Anterior cingulate cortex (tissue), 58 donors: ENCODE results near the gene ZNF14.
"Not testable (repeated sequence)": the region's sequence is repeated elsewhere in the genome, so short reads cannot be mapped to it uniquely, and the experiment has no call there.

Experiments used
- DNase-seq, 58 donors: peaks; one replicate each; lab custom pipeline; 2025; lab: John Stamatoyannopoulos, UW

ZNF14 gene

DNA sequence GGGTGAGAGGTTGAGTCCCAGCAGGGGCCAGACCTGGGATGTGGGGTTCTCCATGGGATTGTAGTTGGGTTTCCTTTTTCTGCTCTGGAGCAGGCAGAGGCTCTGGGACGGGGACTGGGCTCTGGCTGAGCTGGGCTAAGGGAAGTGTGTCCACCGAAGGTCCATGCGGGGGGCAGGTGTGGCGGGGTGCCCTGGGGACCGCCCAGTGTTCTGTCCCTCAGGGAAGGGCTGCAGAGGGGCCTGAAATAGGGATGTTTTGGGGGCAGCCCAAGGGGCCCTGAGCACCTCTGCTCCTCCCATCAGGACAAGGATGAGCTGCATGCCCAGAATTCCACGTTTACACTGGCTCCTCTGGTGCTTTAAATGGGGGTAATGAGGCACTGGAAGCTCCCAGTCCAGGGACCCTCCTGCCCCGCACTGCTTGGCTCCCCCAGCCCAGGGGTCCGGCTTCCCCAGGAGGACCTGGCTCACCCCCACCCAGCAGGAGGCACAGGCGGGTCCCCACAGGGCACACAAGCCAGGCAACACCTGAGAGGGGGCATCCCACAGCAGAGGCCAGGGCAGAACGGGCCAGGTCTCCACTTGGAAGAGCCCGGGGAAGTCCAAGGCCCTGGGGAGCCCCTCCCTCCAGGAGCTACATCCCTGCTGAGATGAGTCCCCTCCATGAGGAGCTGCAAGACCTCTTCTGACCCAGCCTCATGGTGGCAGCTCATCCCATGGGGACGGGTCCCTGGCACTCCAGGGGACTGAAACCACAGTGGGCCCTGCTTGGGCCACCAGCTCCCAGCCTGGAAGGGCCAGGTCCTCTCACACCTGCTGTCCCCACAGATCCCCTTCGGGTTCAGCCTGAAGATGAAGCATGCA lies 14.7 kb upstream of the ZNF14 start:
- no peak for DNase-seq

DNA sequence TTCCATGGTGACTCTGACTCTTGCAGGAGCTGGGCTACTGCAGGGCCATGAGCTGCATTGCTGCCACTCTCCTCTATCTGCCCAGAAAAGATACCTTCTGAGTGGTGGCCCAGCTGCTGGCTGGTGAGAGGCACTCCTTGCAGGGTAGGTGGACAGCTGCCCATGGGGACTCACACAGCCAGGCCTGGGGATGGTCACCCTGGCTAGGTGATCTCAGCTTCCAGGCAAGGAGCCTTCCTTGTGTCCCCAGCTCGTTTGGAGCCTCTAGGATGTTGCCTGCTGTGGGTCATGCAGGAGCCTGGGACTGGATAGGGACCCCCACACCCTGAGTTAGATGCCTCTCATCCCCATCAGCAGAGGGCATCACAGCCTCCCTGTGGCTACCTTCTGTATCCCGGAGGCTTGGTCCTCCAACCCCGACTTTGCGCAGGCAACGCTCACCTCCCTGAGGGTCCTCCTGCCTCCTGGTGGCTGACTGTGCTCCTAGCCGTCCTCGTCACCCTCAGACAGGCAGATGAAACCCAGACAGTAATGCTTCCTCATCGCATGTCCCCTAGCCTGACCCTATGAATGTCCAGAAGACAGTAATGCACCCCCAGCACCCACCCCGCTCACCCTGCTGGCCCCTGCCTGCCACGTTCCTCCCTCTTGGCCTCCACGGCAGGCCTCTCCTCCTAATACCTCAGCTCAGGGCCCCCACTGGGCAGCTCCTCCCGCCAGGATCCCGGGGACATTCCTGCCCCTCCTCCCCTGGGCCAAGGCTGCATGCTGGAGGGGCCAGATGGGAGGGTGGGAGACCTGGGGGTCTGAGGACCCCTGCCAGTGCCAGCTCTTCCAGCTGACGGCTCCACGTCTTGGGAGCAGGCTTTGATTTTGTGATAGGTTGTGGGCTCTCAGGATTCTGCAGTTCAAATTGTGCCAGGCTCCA lies 13.6 kb upstream of the ZNF14 start:
- no peak for DNase-seq

DNA sequence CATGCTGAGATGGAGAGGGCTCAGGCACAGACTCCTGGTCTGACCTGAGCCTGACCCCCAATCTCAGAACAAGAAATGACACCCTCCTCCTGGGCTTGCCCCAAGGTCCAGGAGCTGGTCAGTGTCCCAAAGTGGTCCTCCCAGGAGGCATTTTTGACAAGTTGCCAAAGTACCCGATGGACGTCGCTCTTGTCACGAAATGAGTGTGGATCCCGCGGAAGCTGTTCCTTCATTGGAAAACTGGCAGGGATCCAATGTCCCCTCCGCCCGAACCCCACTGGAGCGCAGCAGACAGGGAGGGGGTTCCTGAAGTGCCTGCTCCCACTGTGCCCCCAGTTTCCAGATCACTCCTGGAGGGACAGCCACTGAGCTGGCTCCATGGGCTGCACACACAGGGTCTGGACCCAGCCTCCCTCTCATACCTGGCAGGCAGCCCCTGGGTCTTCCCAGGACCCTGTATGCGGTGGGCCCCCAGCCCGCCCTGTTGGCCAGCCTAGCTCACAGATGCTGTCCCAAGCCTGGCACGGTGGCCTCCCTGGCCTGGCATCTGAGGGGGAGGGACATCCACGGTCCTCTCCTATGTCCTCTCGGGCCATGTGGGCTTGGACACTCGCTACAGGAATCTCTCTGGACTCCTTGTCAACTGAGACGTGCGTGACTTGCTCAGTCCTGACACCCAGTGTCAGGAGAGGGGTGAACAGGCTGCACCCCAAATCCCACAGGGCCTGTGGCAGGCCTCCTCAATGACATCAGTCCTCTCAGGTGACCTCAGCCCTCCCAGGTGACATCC lies 12.8 kb upstream of the ZNF14 start:
- DNase-seq = no peak

DNA sequence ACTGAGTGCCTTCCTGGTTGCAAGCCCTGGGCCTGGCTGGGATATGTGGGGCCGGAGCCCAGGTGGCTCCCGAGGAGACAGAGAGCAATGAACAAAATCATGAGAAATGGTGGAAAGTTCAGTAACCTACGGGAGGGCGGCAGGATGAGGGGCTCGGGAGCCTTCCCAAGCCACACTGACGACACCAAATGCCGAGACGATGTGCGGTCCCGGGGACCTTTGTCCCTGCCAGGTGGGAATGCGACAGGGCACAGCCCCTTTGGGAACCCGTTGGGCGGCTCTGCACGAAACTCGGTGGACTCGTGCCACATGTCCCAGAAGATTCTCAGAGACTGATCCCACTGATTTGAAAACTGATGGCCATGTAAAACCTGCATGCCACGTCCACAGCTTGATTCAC lies 11.7 kb upstream of the ZNF14 start:
- no peak for DNase-seq

DNA sequence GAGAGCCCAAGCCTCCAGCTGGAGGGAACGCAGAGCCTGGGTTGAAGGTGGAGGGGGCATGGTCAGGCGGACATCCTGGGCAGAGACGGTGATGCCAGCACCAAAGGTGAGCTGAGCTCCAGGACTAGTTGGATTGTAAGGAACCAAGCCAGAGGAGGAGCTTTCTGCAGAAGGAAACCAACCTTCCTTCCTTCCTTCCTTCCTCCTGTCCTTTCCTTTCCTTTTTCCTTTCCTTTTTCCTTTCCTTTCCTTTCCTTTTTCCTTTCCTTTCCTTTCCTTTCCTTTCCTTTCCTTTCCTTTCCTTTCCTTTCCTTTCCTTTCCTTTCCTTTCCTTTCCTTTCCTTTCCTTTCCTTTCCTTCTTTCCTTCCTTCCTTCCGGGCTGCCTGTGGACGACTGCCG lies 11.0 kb upstream of the ZNF14 start:
- not testable (repeated sequence) for DNase-seq

DNA sequence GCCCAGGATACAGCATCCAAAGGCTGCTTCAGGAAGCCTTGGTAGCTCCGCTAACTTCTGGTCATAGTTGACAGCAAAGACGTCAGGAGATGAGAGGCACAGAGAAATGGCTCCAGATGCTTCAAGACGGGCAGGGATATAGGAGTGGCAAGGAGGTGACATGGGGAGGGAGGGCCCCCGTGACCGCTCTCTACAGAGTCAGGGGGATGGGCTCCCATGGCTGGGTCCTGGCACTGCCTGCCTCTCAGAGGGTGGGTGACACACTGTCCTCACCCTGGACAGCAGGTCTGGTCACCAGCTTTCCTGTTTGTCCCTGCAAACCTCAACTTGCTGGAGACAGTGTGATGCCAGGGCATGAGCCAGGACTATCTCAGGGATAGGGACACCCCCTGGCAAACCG lies 10.3 kb upstream of the ZNF14 start:
- DNase-seq = no peak

DNA sequence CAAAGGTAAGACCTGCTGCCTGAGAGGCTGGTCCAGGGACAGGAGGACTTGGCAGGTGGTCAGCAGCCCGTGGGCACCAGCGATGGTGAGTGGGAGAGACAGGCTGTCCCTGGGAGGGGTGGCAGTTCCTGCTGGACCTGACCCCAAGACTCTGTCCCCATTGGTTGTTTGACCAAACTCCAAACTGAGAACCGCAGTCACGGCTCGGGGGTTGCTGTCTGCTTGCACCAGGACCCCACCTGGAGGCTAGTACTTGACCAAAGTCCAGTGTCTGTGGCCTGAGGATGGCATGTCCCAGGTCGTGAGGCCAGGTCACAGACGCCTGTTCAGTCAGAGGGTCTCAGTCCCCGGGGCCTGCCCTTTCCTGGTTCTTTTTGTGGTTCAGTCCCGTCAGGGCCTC lies 9.9 kb upstream of the ZNF14 start:
- no peak for DNase-seq

DNA sequence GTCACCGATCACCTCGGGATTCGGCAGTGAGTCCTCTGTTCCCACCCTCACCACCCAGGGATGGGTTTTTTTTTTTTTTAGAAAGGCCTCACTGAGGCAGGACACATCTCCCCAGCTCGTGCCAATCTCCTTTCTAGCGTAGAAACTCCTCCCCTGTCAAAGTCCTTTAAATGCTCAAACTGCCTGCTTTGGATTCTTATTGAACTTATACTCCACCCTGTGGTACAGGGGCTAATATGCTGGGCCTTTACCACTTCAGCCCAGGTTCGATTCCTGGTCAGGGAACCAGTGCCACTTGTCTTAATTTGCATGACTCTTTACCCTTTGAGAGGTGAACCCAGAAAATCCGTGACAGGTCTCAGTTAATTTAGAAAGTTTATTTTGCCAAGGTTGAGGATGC lies 8.3 kb upstream of the ZNF14 start:
- DNase-seq = no peak

DNA sequence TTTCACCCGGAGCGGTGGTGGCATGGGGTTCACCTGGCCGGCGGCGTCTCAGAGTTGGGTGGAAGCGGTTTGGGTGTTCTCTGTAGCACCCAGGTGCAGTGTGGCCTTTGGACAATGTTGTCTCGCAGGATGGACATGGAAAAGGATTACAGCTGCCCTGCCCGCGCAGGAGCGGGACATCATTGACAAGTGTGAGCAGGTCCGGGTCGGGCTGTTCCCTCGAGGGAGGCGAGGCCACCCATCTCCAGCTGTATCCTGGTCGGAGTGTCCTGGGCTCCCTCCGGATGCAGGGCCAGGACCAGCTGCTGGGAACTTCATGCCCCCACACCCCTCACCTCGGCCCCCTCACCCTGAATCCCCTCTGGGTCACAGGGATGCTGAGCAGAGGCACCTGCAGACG lies 7.8 kb upstream of the ZNF14 start:
- DNase-seq = no peak

DNA sequence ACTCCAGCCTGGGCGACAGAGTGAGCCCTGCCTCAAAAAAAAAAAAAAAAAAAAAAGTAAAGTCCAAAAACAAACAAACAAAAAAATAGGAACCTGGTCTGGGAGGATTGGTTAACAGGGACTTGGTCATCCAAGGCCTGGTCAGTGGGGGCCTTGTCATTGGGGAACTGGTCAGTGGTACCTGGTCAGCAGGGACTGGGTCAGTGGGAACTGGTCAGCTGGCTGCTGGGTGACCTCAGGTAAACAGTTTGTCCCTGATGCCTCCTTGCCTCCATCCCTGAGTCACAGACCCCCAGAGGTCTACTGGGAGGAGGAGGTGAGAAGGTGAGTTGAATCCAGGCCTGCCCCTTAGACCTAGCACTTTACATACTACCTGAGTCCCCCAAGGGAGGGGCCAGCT lies 5.7 kb upstream of the ZNF14 start:
- DNase-seq = no peak

DNA sequence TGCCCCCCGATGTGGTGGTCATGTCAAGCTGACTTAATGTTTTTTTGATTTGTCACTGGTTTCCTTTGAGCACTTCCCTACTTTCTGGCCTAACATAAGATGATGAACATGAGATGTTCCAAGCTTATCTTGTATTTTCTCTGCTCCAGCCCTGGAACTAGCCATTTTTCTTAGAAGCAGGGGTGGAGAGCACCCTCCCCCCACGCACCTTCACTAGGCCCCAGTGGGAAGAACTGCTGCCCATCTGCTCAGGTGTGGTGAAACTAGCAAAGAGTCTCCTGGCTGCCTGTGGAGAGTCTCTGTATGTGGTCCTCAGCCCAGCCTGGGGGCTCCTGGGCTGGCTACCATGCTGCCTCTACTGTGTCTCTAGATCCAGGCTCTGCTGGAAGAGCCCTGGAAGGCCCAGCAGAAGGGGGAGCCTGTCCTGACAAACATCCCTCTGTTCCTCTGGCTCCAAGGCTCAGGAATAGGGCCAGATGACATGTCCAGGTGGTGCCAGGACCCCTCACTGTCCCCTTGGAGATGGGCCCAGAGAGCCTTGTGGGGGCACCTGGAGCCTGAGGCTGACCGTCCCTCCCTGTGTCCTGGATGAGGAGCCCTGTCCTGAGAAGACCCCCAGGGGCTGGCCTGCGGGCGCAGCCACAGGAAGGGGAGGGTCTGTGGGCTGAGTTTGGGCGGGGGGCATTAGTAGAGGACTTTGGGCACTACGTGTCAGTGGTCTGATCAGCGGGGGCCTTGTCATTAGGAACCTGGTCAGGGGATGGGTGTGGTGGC lies 4.8 kb upstream of the ZNF14 start:
- DNase-seq = no peak

DNA sequence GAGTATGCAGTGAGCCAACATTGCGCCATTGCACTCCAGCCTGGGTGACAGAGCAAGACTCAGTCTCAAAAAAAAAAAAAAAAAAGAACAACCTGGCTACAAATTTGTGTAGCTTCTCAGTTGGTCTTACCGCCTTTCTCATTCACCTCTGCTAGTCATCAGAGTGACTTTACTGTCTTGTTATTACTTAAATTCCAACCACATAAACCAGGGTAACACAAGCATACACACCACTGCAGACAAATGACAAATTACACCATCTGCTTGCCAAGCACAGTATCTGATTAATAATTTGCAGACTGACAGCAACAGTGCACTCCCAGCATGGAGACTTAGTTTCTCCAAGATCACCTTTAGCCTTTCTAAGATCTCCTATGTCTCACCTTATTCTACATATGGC lies 11.0 kb downstream of the ZNF14 start:
- no peak for DNase-seq

DNA sequence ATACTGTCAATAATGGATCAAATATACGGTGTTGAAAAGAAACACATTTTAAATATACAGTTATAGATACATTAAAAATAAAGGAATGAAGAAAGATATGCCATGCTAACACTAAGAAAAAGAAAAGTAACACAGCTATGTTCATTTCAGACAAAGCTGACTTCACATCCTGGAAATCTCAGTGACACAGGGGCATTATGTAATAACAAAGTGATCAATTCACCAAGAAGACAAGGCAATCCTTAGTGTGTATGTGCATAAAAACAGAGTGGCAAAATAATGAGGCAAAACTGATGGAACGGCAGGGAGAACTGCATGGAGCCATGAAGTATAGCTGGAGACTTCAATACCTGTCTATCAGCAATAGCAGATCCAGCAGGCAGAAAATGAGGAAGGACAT lies 13.1 kb downstream of the ZNF14 start:
- no peak for DNase-seq

DNA sequence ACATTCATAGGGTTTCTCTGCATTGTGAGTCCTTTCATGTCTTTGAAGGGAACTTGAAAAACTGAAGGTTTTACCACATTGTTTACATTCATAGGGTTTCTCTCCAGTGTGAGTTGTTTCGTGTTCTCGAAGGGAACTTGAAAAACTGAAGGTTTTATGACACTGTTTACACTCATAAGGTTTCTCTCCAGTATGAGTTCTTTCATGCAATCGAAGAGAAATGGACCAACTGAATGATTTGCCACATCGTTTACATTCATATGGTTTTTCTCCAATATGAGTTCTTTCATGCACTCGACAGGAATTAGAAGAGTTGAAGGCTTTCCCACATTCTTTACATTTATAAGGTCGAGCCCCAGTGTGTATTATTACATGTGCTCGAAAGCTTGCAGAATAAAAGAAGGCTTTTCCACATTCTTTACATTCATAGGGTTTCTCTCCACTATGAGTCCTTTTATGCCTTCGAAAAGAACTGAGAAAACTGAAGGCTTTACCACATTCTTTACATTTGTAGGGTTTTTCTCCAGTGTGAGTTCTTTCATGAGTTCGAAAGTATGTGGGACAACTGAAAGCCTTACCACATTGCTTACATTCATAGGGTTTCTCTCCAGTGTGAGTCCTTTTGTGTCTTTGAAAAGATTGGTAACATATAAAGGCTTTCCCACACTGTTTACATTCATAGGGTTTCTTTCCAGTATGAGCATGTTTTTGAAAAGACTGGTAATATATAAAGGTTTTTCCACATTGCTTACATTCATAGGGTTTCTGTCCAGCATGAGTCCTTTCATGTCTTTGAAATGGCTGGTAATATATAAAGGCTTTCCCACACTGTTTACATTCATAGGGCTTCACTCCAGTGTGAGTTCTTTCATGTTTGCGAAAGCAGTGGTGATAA lies 20.7 kb downstream of the ZNF14 start:
- no peak for DNase-seq

DNA sequence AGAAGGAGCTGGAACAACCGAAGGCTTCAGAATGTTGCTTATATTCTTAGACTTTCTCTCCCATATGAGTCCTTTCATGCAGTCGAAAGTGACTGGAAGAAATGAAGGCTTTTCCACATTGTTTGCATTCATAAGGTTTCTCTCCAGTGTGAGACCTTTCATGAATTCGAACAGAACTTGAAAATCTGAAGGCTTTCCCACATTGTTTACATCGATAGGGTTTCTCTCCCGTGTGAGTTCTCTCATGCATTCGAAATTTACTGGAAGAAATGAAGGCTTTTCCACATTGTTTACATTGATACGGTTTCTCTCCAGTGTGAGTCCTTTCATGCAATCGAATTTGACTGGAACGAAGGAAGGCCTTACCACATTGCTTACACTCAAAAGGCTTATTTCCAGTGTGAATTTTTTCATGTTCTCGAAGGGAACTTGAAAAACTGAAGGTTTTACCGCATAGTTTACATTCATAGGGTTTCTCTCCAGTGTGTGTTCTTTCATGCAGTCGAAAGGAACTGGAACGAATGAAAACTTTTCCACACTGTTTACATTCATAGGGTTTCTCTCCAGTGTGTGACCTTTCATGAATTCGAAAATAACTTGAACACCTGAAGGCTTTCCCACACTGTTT lies 21.5 kb downstream of the ZNF14 start:
- DNase-seq = no peak

DNA sequence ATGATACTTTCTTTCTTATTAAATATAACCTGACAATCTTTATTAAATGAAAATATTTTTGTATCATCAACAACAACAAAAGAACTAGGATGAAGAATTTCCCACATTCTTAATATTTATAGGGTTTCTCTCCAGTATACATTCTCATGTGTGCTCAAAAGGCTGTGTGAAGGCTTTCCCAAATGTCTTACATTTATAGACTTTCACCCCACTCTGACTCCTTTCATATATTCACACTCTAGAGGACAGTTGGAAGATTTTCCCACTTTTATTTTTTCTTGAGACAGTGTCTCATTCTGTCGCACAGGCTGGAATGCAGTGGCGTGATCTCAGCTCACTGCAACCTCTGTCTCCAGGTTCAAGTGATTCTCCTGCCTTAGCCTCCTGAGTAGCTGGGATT lies 22.4 kb downstream of the ZNF14 start:
- DNase-seq = no peak

DNA sequence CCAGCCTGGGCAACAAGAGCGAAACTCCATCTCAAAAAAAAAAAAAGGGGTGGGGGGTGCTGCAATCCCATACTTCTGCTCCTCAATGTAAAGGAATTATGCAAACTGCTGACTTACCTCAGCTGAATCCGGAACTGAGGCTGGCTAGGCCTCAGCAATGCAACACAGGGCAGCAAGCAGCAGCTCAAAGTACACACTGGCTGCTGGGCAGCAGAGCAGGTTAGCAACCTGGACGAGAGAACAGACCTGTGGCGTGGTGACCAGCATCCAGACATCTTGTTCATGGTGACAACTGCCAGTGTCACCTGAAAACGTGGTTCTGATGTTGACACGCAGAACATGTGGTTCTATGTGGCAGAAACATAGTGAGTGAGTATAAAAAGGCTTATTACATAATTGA lies 28.1 kb downstream of the ZNF14 start:
- DNase-seq = no peak

DNA sequence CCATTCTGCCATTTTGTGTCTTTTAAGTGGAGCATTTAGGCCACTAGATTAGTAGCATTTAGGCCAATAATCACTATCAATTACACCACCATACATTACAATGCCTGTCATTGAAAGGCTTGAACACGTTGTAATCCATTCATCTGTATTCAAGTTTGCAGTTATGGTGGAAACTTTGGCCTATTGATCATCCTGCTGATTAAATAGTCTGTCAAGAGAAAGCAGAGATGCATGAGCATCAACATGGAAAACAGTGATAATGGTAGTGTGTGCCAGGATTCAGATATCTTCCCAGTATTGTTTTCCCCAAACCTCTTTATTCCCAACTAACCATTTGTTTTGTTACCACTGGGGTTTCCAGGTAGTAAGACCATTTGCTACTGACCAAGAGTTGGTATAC lies 32.4 kb downstream of the ZNF14 start:
- DNase-seq = not testable (repeated sequence)

DNA sequence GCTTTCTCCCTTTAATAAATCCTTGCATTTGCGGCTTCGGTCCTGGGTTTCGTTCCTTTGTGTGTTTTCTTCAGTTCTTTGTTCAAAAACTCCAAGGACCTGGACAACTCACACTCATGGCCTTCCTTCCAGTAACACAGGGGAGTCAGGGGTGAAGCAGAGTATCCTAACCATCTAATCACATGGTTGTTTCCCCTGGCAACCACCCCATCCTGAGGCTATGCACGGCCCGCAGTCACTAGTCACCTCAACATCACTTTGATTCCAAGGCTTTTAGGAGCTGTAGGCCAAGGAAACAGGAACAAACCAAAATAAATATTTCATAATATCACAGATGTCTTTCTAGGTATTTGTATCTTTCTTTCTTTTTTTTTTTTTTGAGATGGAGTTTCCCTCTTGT lies 35.3 kb downstream of the ZNF14 start:
- no peak for DNase-seq
